ENCODE measurements around the gene ARCN1.
"Not testable (repeated sequence)": the region's sequence is repeated elsewhere in the genome, so short reads cannot be mapped to it uniquely, and the experiment has no call there.

ARCN1 gene

GRCh38 chr11:118606157-118606843 is 34.1 kb downstream of the ARCN1 start:
- DNase-seq (ENCODE audit: low read depth in 2 of 2): no peak

GRCh38 chr11:118606844-118607228 is 34.6 kb downstream of the ARCN1 start:
- DNase-seq (ENCODE audit: low read depth in 2 of 2): no peak

GRCh38 chr11:118607401-118608359 is 35.5 kb downstream of the ARCN1 start, which contains the start of gene PHLDB1:
PHLDB1 (plus strand) TSS chr11:118607615; CDS start chr11:118613837, 6,222 bp downstream.
- DNase-seq (ENCODE audit: low read depth in 2 of 2): peak in 1 of 2 donors; percentile 28

- DNase-seq (ENCODE audit: low read depth in 2 of 2): peak; percentile 42 to 58
Measured at GRCh38 chr11:118608360-118609227, 36.4 kb downstream of the ARCN1 start.

GRCh38 chr11:118609380-118610224 is 37.4 kb downstream of the ARCN1 start:
- peak in 1 of 2 donors; percentile 15 for DNase-seq (ENCODE audit: low read depth in 2 of 2)

- DNase-seq (ENCODE audit: low read depth in 2 of 2): no peak
Measured at GRCh38 chr11:118610225-118610772, 38.1 kb downstream of the ARCN1 start.

GRCh38 chr11:118610773-118611432 is 38.7 kb downstream of the ARCN1 start:
- peak; percentile 79 to 85 for DNase-seq (ENCODE audit: low read depth in 2 of 2)

GRCh38 chr11:118611433-118611795 is 39.2 kb downstream of the ARCN1 start:
- not testable (repeated sequence) for DNase-seq (ENCODE audit: low read depth in 2 of 2)

- no peak for DNase-seq (ENCODE audit: low read depth in 2 of 2)
Measured at GRCh38 chr11:118612378-118612777, 40.2 kb downstream of the ARCN1 start.

- no peak for DNase-seq (ENCODE audit: low read depth in 2 of 2)
Measured at GRCh38 chr11:118614511-118614910, 42.3 kb downstream of the ARCN1 start.

GRCh38 chr11:118615282-118615975 is 43.2 kb downstream of the ARCN1 start:
- DNase-seq (ENCODE audit: low read depth in 2 of 2): no peak

GRCh38 chr11:118615976-118616371 is 43.8 kb downstream of the ARCN1 start:
- DNase-seq (ENCODE audit: low read depth in 2 of 2): no peak

- no peak for DNase-seq (ENCODE audit: low read depth in 2 of 2)
Measured at GRCh38 chr11:118618115-118618990, 46.1 kb downstream of the ARCN1 start.

GRCh38 chr11:118618991-118619375 is 46.8 kb downstream of the ARCN1 start:
- no peak for DNase-seq (ENCODE audit: low read depth in 2 of 2)

GRCh38 chr11:118619444-118620197 is 47.4 kb downstream of the ARCN1 start:
- DNase-seq (ENCODE audit: low read depth in 2 of 2): no peak

GRCh38 chr11:118620529-118621070 is 48.4 kb downstream of the ARCN1 start:
- no peak for DNase-seq (ENCODE audit: low read depth in 2 of 2)

- peak in 1 of 2 donors; percentile 22 for DNase-seq (ENCODE audit: low read depth in 2 of 2)
Measured at GRCh38 chr11:118621071-118621783, 49.0 kb downstream of the ARCN1 start.

Data from stimulated activated CD4-positive, alpha-beta T cell treated with anti-CD3 and anti-CD28 coated beads, Interleukin-4, amount 100 ng/mL, for 48 hours (primary cell).